Pancreas (tissue), 10 donors: Measurements from ENCODE around the gene CDHR4. TPM values are rescaled to one million over a fixed set of nuclear protein-coding genes. Genes with fewer than 3 reads are reported as not detected.

ENCODE experiments used
- ATAC-seq, 4 donors: fragments of 200-7000 bp; cut with Tn5 transposase; one replicate each; pipeline versions ENCODE4 v1.8.0 to v1.9.1; 2020; ENCODE audit warnings: mild to moderate bottlenecking in 4 of 4, moderate library complexity in 4 of 4
- DNase-seq, 6 donors: peaks; one replicate each; pipeline ENCODE4 v3.0.0-alpha.2; 2020
- FAIRE-seq: peaks from 2 replicates; lab custom pipeline; 2012; peaks lifted over from hg19 to GRCh38; lab: Jason Lieb, UNC
- H3K27ac ChIP-seq, 4 donors: fragments of 200-600 bp; sonication (generic); 1 replicate in 3 of 4; 2 replicates in 1 of 4; pipeline versions ENCODE4 v1.5.0 to v1.8.0; 2020
- H3K27me3 ChIP-seq, 4 donors: fragments of 200-600 bp; one replicate each; pipeline ENCODE4 v1.8.0; 2021
- H3K36me3 ChIP-seq, 3 donors: fragments of 200-600 bp; sonication (generic) in 1 of 3; one replicate each; pipeline versions ENCODE4 v1.5.0 to v1.8.0; 2020 to 2021
- H3K4me1 ChIP-seq, 3 donors: fragments of 200-600 bp; one replicate each; pipeline ENCODE4 v1.8.0; 2021
- H3K4me3 ChIP-seq, 4 donors: fragments of 200-600 bp; sonication (generic) in 2 of 4; one replicate each; pipeline versions ENCODE4 v1.5.0 to v1.8.0; 2020 to 2021
- H3K9me3 ChIP-seq, 4 donors: fragments of 200-600 bp; one replicate each; pipeline ENCODE4 v1.8.0; 2021
- WGBS, 2 donors: extraction: QIAGEN DNeasy Blood & Tissue Kit; methylation state at CpG; one replicate each; pipeline ENCODE4 v1.1.7; 2013; 5-methylcytosine and 5-hydroxymethylcytosine counted together
- intact Hi-C, 3 donors: fragments of 100-400 bp; cut with DNase I; formaldehyde crosslinking; loops; one replicate each; pipeline versions ENCODE4 v1.11.1 to v1.14.2; 2022
- polyA plus RNA-seq, 2 donors: library from polyadenylated mRNA; stranded (reverse); fragments of 200-250 nt; gene quantifications; one replicate each; pipeline ENCODE4 v1.2.3, GENCODE V29; 2013
- total RNA-seq, 6 donors: library from RNA; stranded (reverse); fragmentation: NEBNext Ultra II Directional in 4 of 6; extraction: Animal tissue kit (Norgen Biotek cat#: 25700) in 4 of 6; gene quantifications; one replicate each; pipeline versions ENCODE4 v1.2.1 to v1.2.4, GENCODE V29; 2021 to 2023
- TF ChIP-seq, protein P1 (sequence below), 4 donors: fragments of 200-600 bp; sonication (generic) in 3 of 4; IDR thresholded peaks; one replicate each; pipeline versions ENCODE4 v1.5.0 to v1.8.0; 2021; ENCODE audit warnings: antibody characterized with exemption in 4 of 4
- donor health status: healthy with polysubstance abuse.
- donor health status: DM: no; HTN: no; CAD: no; lungs with moderate emphysema.
- donor health status: DM: no; HTN: no; CAD: no.
- donor health status: control.
- donor health status: control.
- donor health status: Bipolar disorder and iron deficiency.
- donor health status: DM: yes; HTN: yes; CAD: no.
- donor health status: DM: no; HTN: no; CAD: no.
- donor health status: DM: no; HTN: no; CAD: no.
- donor health status: DM: yes; HTN: yes; CAD: no.

Gene CDHR4
- total and polyA plus RNA-seq, 8 donors = not detected

DNA sequence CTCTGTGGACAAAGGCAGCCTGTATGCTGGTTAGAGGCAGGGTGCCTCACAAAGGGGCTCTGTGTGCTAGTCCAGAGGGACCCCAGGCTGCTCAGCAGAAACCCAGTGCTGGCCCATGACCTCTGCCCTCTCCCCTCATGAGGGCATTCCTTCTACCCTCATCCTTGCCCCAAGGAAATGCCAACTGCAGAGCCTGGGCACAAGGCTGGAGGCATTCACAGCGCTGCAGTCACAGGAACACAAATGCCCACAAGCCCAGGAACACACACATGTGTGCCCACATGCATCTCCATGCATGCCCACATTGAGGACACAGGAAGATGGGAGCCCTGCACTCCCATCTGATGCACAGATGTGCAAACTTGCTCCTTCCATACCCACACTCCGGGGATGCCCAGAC lies 7.2 kb upstream of the CDHR4 start:
- DNase-seq (no peak), ATAC-seq (no peak), FAIRE-seq (no peak)
- H3K9me3 ChIP-seq = no peaks in the 10 kb centered on the region
- H3K36me3 ChIP-seq = no peaks in the 10 kb centered on the region
- no peaks in the 10 kb centered on the region for H3K27me3 ChIP-seq
- 82 to 98% methylated on average over 2 of the region's 2 CpGs for WGBS, 2 donors
- H3K27ac ChIP-seq = no peak overlapping the region
- no peak overlapping the region for H3K4me3 ChIP-seq
- H3K4me1 ChIP-seq = peaks cover 0 to 21% (median 20%) of the 10 kb centered on the region in 3 donors
- TF ChIP-seq, protein P1, sequence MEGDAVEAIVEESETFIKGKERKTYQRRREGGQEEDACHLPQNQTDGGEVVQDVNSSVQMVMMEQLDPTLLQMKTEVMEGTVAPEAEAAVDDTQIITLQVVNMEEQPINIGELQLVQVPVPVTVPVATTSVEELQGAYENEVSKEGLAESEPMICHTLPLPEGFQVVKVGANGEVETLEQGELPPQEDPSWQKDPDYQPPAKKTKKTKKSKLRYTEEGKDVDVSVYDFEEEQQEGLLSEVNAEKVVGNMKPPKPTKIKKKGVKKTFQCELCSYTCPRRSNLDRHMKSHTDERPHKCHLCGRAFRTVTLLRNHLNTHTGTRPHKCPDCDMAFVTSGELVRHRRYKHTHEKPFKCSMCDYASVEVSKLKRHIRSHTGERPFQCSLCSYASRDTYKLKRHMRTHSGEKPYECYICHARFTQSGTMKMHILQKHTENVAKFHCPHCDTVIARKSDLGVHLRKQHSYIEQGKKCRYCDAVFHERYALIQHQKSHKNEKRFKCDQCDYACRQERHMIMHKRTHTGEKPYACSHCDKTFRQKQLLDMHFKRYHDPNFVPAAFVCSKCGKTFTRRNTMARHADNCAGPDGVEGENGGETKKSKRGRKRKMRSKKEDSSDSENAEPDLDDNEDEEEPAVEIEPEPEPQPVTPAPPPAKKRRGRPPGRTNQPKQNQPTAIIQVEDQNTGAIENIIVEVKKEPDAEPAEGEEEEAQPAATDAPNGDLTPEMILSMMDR (IDR thresholded peaks at IDR 0.05) = no peak
- intact Hi-C loops = loop anchor here in 1 of 3 donors (5.0 kb wide), 1 partner anchor 35 kb away; no protein-coding TSS in a partner anchor

DNA sequence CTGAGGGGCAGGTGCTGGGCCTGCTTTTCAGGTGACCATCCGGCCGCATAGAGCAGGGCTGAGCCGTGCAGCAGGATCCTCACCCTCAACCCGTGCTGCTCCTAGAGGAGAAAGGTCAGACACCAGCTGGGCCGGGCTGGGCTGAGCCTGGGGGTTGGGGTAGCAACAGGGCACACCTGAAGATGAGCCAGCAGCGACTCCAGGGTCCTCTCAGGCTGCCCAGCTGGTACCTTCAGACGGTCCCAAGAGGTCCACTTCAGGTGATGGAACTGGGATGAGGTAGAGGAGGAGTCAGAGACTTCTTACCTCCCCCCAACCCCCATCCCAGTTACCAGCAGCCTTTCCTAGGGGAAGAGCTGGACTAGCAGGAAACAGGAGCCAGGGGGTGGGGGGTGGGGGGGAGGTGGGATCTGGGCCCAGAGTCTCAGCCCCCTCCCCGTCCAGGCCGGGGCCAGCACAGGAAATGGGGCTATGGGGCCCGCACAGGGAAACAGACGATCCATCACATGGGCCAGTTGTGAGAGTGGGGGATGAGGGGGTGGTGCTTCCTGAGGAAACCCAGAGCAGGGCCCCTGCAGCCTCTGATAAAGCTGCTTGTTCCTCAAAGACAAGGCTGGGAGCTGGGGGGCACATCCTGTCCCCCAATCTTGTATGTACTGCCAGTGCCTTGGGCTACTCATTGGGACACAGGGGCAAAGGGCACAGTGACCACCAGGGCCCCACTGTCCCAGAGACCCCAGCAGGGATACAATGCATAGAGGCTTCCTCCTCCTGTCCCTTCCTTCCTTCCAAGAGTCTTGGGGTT lies 6.4 kb upstream of the CDHR4 start:
- no peak for ATAC-seq
- no peak overlapping the region for H3K4me3 ChIP-seq
- TF ChIP-seq, protein P1 (IDR thresholded peaks at IDR 0.05) = no peak
- DNase-seq = peak in 1 of 6 donors; percentile 78
- WGBS, 2 donors = 69 to 77% methylated on average over 8 to 11 of the region's 11 CpGs
- peaks cover 0 to 21% (median 20%) of the 10 kb centered on the region in 3 donors for H3K4me1 ChIP-seq
- H3K27me3 ChIP-seq = no peaks in the 10 kb centered on the region
- peak overlapping the region in 3 of 4 donors; percentile 18 to 77 (median 64) for H3K27ac ChIP-seq
- intact Hi-C loops = loop anchor here in 1 of 3 donors (5.0 kb wide), 1 partner anchor 36 kb away; no protein-coding TSS in a partner anchor
- H3K9me3 ChIP-seq = no peaks in the 10 kb centered on the region
- FAIRE-seq = no peak
- no peaks in the 10 kb centered on the region for H3K36me3 ChIP-seq

DNA sequence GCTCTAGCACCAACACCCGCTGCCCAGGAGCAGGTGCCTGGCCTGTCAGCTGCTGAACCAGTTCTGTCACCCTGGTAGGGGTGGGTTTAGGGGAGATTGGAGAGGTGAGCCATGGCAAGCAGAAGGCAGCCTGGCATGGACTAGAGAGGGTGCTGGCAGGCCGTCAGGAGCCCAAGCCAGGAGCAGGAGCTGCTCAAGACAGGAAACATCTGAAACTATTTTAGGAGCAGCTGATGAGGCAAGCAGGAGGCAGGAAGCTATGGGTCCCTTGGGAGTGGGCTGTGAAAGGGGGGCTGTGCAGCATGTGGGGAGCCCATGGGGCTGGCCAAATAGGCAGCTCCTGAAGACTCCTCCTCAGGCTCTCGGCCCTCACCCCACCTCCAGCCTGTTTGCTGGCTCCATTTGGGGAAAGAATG lies 5.7 kb upstream of the CDHR4 start:
- Histone ChIP-seq H3K9me3 (no peaks in the 10 kb centered on the region), H3K27ac (peak overlapping the region in 3 of 4 donors; percentile 18 to 77 (median 64)), H3K36me3 (no peaks in the 10 kb centered on the region), H3K4me3 (no peak overlapping the region), H3K27me3 (no peaks in the 10 kb centered on the region), H3K4me1 (peaks cover 0 to 21% (median 20%) of the 10 kb centered on the region in 3 donors)
- DNase-seq (peak in 4 of 6 donors; percentile 20 to 90 (median 74)), ATAC-seq (peak in 3 of 4 donors; percentile 56 to 63 (median 63)), FAIRE-seq (no peak)
- intact Hi-C loops = loop anchor here in 1 of 3 donors (5.0 kb wide), 1 partner anchor 37 kb away; no protein-coding TSS in a partner anchor
- TF ChIP-seq, protein P1 (IDR thresholded peaks at IDR 0.05) = no peak
- 51 to 83% methylated on average over 3 of the region's 3 CpGs for WGBS, 2 donors

DNA sequence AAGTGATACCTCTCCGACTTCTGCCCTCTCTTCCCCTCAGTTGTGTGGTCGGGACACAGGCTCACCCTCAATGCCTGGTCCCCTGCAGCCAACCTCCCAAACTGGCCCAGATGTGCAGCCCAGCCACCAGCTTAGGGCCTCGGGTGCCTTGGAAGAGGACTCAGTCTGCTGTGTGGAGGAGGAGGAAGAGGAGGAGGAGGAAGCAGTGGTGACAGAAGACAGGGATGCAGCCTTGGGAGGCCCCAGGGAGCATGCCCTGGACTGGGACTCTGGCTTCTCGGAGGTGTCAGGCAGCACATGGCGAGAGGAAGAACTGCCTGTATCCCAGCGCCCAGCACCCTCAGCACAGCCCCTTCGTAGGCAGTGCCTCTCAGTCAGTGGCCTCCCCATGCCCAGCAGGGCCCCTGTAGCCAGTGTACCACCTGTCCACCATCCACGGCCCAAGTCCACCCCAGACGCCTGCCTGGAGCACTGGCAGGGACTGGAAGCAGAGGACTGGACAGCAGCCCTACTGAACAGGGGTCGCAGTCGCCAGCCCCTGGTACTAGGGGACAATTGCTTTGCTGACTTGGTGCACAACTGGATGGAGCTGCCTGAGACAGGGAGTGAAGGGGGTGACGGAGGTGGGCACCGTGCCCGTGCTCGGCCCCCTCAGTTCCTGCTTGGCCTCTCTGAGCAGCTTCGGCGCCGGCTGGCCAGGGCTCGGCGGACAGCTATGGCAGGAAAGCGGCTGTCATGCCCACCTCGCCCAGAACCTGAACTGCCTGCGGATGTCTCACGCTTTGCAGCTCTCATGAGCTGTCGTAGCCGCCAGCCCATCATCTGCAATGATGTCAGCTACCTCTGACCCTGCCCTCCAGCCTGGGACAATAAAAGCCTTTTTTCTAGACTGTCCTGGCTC lies 4.7 kb upstream of the CDHR4 start:
- ATAC-seq (no peak), DNase-seq (peak in 3 of 6 donors; percentile 57 to 81 (median 66)), FAIRE-seq (no peak)
- peak overlapping the region in 1 of 4 donors; percentile 97 for H3K4me3 ChIP-seq
- H3K27ac ChIP-seq = peak overlapping the region in 1 of 4 donors; percentile 77
- peaks cover 0 to 21% (median 20%) of the 10 kb centered on the region in 3 donors for H3K4me1 ChIP-seq
- no peaks in the 10 kb centered on the region for H3K9me3 ChIP-seq
- TF ChIP-seq, protein P1 (IDR thresholded peaks at IDR 0.05) = no peak
- H3K27me3 ChIP-seq = no peaks in the 10 kb centered on the region
- intact Hi-C loops = loop anchor here in 2 of 3 donors (5.0 kb wide), 3 partner anchors 33 to 103 kb away; no protein-coding TSS in a partner anchor
- no peaks in the 10 kb centered on the region for H3K36me3 ChIP-seq
- 78 to 81% methylated on average over 25 to 26 of the region's 26 CpGs for WGBS, 2 donors
